Loucy (cell line): Measurements from ENCODE around the gene NOL4.
"Not testable (repeated sequence)": the region's sequence is repeated elsewhere in the genome, so short reads cannot be mapped to it uniquely, and the experiment has no call there.

Source experiments
- H2AFZ ChIP-seq: fragments of 200-600 bp; sonication (generic); 2 replicates; pipeline ENCODE4 v1.6.0; 2016; ENCODE audit warnings: antibody characterized with exemption, mild to moderate bottlenecking, low read length, moderate library complexity
- H3F3A ChIP-seq: fragments of 200-600 bp; 2 replicates; pipeline ENCODE4 v1.6.0; 2016; ENCODE audit warnings: antibody characterized with exemption, low read depth, mild to moderate bottlenecking
- H3K27me3 ChIP-seq: fragments of 200-600 bp; sonication (generic); 2 replicates; pipeline ENCODE4 v1.6.1; 2014; ENCODE audit warnings: low read length, mild to moderate bottlenecking; ENCODE audit not compliant: insufficient read depth, poor library complexity, severe bottlenecking
- H3K36me3 ChIP-seq: fragments of 200-600 bp; sonication (generic); 2 replicates; pipeline ENCODE4 v1.6.1; 2016; ENCODE audit warnings: low read length; ENCODE audit not compliant: insufficient read depth
- H3K4me1 ChIP-seq: fragments of 200-600 bp; sonication (generic); 2 replicates; pipeline ENCODE4 v1.5.1; 2014; ENCODE audit warnings: low read length, mild to moderate bottlenecking; ENCODE audit not compliant: insufficient read depth, poor library complexity, severe bottlenecking
- H3K4me2 ChIP-seq: fragments of 200-600 bp; sonication (generic); 2 replicates; pipeline ENCODE4 v1.6.0; 2014; ENCODE audit warnings: antibody characterized with exemption, low read length, low read depth, mild to moderate bottlenecking; ENCODE audit not compliant: poor library complexity, severe bottlenecking
- H3K4me3 ChIP-seq: fragments of 200-600 bp; sonication (generic); 2 replicates; pipeline ENCODE4 v1.5.1; 2014; ENCODE audit warnings: low read length, mild to moderate bottlenecking, mixed read lengths; ENCODE audit not compliant: poor library complexity, severe bottlenecking
- H3K79me2 ChIP-seq: fragments of 200-600 bp; sonication (generic); 2 replicates; pipeline ENCODE4 v1.6.1; 2014; ENCODE audit warnings: low read length; ENCODE audit not compliant: insufficient read depth
- H3K9ac ChIP-seq: fragments of 200-600 bp; sonication (generic); 2 replicates; pipeline ENCODE4 v1.6.0; 2014; ENCODE audit warnings: mild to moderate bottlenecking, low read depth, low read length, moderate library complexity; ENCODE audit not compliant: poor library complexity, severe bottlenecking
- H3K9me2 ChIP-seq: fragments of 200-600 bp; sonication (generic); replicated peaks from 2 replicates; pipeline ENCODE4 v1.6.1; 2016; ENCODE audit warnings: low read depth, low read length, mixed read lengths
- H3K9me3 ChIP-seq: fragments of 200-600 bp; sonication (generic); 2 replicates; pipeline ENCODE4 v1.6.1; 2014; ENCODE audit warnings: mild to moderate bottlenecking, antibody characterized with exemption, low read length, low read depth; ENCODE audit not compliant: insufficient read depth
- H4K20me1 ChIP-seq: fragments of 200-600 bp; sonication (generic); 2 replicates; pipeline ENCODE4 v1.6.0; 2014; ENCODE audit warnings: antibody characterized with exemption, low read length, mild to moderate bottlenecking; ENCODE audit not compliant: insufficient read depth, poor library complexity, severe bottlenecking
- CTCF ChIP-seq: fragments of 200-600 bp; sonication (generic); conservative IDR thresholded peaks from 2 replicates; pipeline ENCODE4 v1.5.1; 2014; ENCODE audit warnings: mild to moderate bottlenecking, antibody characterized with exemption, low read length
- EZH2phosphoT487 ChIP-seq: fragments of 200-600 bp; IDR thresholded peaks from 2 replicates; pipeline ENCODE4 v1.6.1; 2018; ENCODE audit warnings: antibody characterized with exemption, mild to moderate bottlenecking, moderate library complexity, borderline replicate concordance

The NOL4 gene

GRCh38 chr18:34242739-34243138, 18.0 kb upstream of the NOL4 start:
- Histone ChIP-seq H3F3A (no peaks in the 10 kb centered on the region), H3K4me2 (no peak overlapping the region), H3K9me2 (no peaks in the 10 kb centered on the region), H3K9me3 (no peaks in the 10 kb centered on the region), H3K79me2 (no peaks in the 10 kb centered on the region), H3K36me3 (no peaks in the 10 kb centered on the region), H3K9ac (no peak overlapping the region), H3K4me3 (no peak overlapping the region), H4K20me1 (no peaks in the 10 kb centered on the region), H2AFZ (no peak overlapping the region), H3K4me1 (no peaks in the 10 kb centered on the region), H3K27me3 (no peaks in the 10 kb centered on the region)
- no peak for TF ChIP-seq EZH2phosphoT487
- TF ChIP-seq CTCF, result no peak

GRCh38 chr18:34233781-34234388, 9.2 kb upstream of the NOL4 start:
- H3K9me2 ChIP-seq, H3K4me2 ChIP-seq, H3K9me3 ChIP-seq, H3K36me3 ChIP-seq, H3K4me1 ChIP-seq, H4K20me1 ChIP-seq, H3K27me3 ChIP-seq, H3K4me3 ChIP-seq, H3K79me2 ChIP-seq, H3F3A ChIP-seq, H2AFZ ChIP-seq, H3K9ac ChIP-seq: not testable (repeated sequence)

GRCh38 chr18:34225218-34225553, 473 bp upstream of the NOL4 start:
- no peak overlapping the region for H3K4me2 ChIP-seq
- no peaks in the 10 kb centered on the region for H3F3A ChIP-seq
- H3K4me3 ChIP-seq, result no peak overlapping the region
- no peaks in the 10 kb centered on the region for H3K27me3 ChIP-seq
- H3K36me3 ChIP-seq, result no peaks in the 10 kb centered on the region
- H3K9me2 ChIP-seq, result no peaks in the 10 kb centered on the region
- H3K9ac ChIP-seq, result no peak overlapping the region
- no peaks in the 10 kb centered on the region for H4K20me1 ChIP-seq
- H3K4me1 ChIP-seq, result no peaks in the 10 kb centered on the region
- H3K79me2 ChIP-seq, result no peaks in the 10 kb centered on the region
- TF ChIP-seq CTCF (no peak), EZH2phosphoT487 (no peak)
- H2AFZ ChIP-seq, result no peak overlapping the region
- no peaks in the 10 kb centered on the region; the same call in 1 of the 2 replicates for H3K9me3 ChIP-seq

- no peaks in the 10 kb centered on the region for H3F3A ChIP-seq
- H2AFZ ChIP-seq, result no peak overlapping the region
- H3K4me1 ChIP-seq, result no peaks in the 10 kb centered on the region
- no peak overlapping the region for H3K4me2 ChIP-seq
- H3K27me3 ChIP-seq, result no peaks in the 10 kb centered on the region
- H3K36me3 ChIP-seq, result no peaks in the 10 kb centered on the region
- H3K4me3 ChIP-seq, result no peak overlapping the region
- no peaks in the 10 kb centered on the region for H3K9me2 ChIP-seq
- TF ChIP-seq EZH2phosphoT487 (no peak), CTCF (no peak)
- H3K9ac ChIP-seq, result no peak overlapping the region
- H3K79me2 ChIP-seq, result no peaks in the 10 kb centered on the region
- H4K20me1 ChIP-seq, result no peaks in the 10 kb centered on the region
- no peaks in the 10 kb centered on the region; the same call in 1 of the 2 replicates for H3K9me3 ChIP-seq
Measured at GRCh38 chr18:34223893-34224422, 755 bp downstream of the NOL4 start.
